ENCODE measurements around the gene C20orf204.

GRCh38 chr20:64072498-64073063, 36.6 kb downstream of the C20orf204 start:
- TF ChIP-seq POLR2AphosphoS5 (IDR thresholded peaks at IDR 0.05) (no peak), CTCF (IDR thresholded peaks at IDR 0.05) (no peak), POLR2A (IDR thresholded peaks at IDR 0.05) (no peak)

Measured in sigmoid colon (tissue), 4 donors.